CD14-positive monocyte (primary cell): ENCODE data around the gene CSRP3. TPM values are rescaled to one million over a fixed set of nuclear protein-coding genes. Genes with fewer than 3 reads are reported as not detected.

Source experiments
- DNase-seq, 3 donors: peaks; one replicate each; pipeline ENCODE4 v3.0.0-alpha.2; 2011 to 2022
- H2AFZ ChIP-seq: 2 replicates; pipeline ENCODE4 v1.6.0; 2012; ENCODE audit warnings: mild to moderate bottlenecking, low read depth, low read length, inconsistent platforms; ENCODE audit not compliant: insufficient read depth, poor library complexity, severe bottlenecking
- H3K27ac ChIP-seq, 2 donors: 1 replicate in 1 of 2; 2 replicates in 1 of 2; pipeline ENCODE4 v1.5.1; 2012 to 2013; ENCODE audit warnings: low read length in 2 of 2, control low read depth in 1 of 2, inconsistent platforms in 1 of 2, low read depth in 1 of 2, mild to moderate bottlenecking in 1 of 2
- H3K27me3 ChIP-seq, 2 donors: one replicate each; pipeline versions ENCODE4 v1.6.0 to v1.6.1; 2011 to 2013; ENCODE audit warnings: low read length in 2 of 2; ENCODE audit not compliant: control insufficient read depth in 2 of 2, insufficient read depth in 2 of 2
- H3K36me3 ChIP-seq, 2 donors: replicated peaks in 1 of 2; 1 replicate in 1 of 2; 2 replicates in 1 of 2; pipeline versions ENCODE4 v1.5.1 to v1.6.1; 2012 to 2013; ENCODE audit warnings: low read length in 2 of 2, control low read depth in 1 of 2, inconsistent platforms in 1 of 2, mild to moderate bottlenecking in 1 of 2; ENCODE audit not compliant: insufficient read depth in 2 of 2, control insufficient read depth in 1 of 2
- H3K4me1 ChIP-seq, 2 donors: 1 replicate in 1 of 2; 2 replicates in 1 of 2; pipeline versions ENCODE4 v1.5.1 to v1.6.1; 2012 to 2013; ENCODE audit warnings: low read length in 2 of 2, control low read depth in 1 of 2, inconsistent platforms in 1 of 2, mild to moderate bottlenecking in 1 of 2, moderate library complexity in 1 of 2; ENCODE audit not compliant: insufficient read depth in 2 of 2, control insufficient read depth in 1 of 2
- H3K4me2 ChIP-seq: replicated peaks from 2 replicates; pipeline ENCODE3; 2012; ENCODE audit warnings: low read length, moderate library complexity, mild to moderate bottlenecking; ENCODE audit not compliant: poor library complexity, severe bottlenecking; ENCODE audit errors: extremely low read depth
- H3K4me3 ChIP-seq, 3 experiments: fragments of 200-600 bp in 1 of 3; sonication (generic) in 1 of 3; replicated peaks in 1 of 3; 1 replicate in 2 of 3; 2 replicates in 1 of 3; pipeline ENCODE4 v1.5.1; 2011 to 2013; ENCODE audit warnings: low read length in 3 of 3, mild to moderate bottlenecking in 3 of 3, control low read depth in 2 of 3, low read depth in 2 of 3, inconsistent platforms in 1 of 3, moderate library complexity in 1 of 3
- H3K79me2 ChIP-seq: 2 replicates; pipeline ENCODE4 v1.6.0; 2012; ENCODE audit warnings: mild to moderate bottlenecking, control low read depth, inconsistent platforms, low read length, moderate library complexity; ENCODE audit not compliant: insufficient read depth
- H3K9ac ChIP-seq: 2 replicates; pipeline ENCODE4 v1.6.0; 2017; ENCODE audit warnings: low read length, mild to moderate bottlenecking; ENCODE audit not compliant: insufficient read depth, poor library complexity, severe bottlenecking
- H3K9me3 ChIP-seq, 2 donors: replicated peaks in 1 of 2; 1 replicate in 1 of 2; 2 replicates in 1 of 2; pipeline versions ENCODE4 v1.5.1 to v1.6.1; 2012 to 2013; ENCODE audit warnings: low read length in 2 of 2, control low read depth in 1 of 2; ENCODE audit not compliant: control insufficient read depth in 1 of 2, insufficient read depth in 1 of 2
- H4K20me1 ChIP-seq: 2 replicates; pipeline ENCODE4 v1.6.0; 2012; ENCODE audit warnings: mild to moderate bottlenecking, low read length, control low read depth, moderate library complexity; ENCODE audit not compliant: insufficient read depth
- H3K27ac Mint-ChIP-seq, 7 donors: one replicate each; pipeline ENCODE4 v1.8.0; 2020; ENCODE audit warnings: mild to moderate bottlenecking in 7 of 7, mixed read lengths in 7 of 7, moderate library complexity in 6 of 7, inconsistent platforms in 2 of 7
- H3K27me3 Mint-ChIP-seq, 3 donors: one replicate each; pipeline ENCODE4 v1.8.0; 2021 to 2022; ENCODE audit warnings: low read depth in 3 of 3, mild to moderate bottlenecking in 3 of 3, mixed read lengths in 3 of 3, moderate library complexity in 3 of 3, inconsistent platforms in 1 of 3
- H3K36me3 Mint-ChIP-seq, 2 donors: one replicate each; pipeline ENCODE4 v1.8.0; 2020; ENCODE audit warnings: mixed read lengths in 2 of 2, inconsistent platforms in 1 of 2, mild to moderate bottlenecking in 1 of 2
- H3K4me1 Mint-ChIP-seq: one replicate; pipeline ENCODE4 v1.8.0; 2020; ENCODE audit warnings: mild to moderate bottlenecking, mixed read lengths
- H3K4me3 Mint-ChIP-seq, 2 donors: one replicate each; pipeline ENCODE4 v1.8.0; 2020; ENCODE audit warnings: mild to moderate bottlenecking in 2 of 2, mixed read lengths in 2 of 2, moderate library complexity in 1 of 2
- H3K9me3 Mint-ChIP-seq, 7 donors: one replicate each; pipeline ENCODE4 v1.8.0; 2020 to 2022; ENCODE audit warnings: mixed read lengths in 7 of 7, mild to moderate bottlenecking in 6 of 7, moderate library complexity in 6 of 7, inconsistent platforms in 2 of 7
- WGBS: methylation state at CpG from one replicate; pipeline ENCODE4 v1.1.5; 2013; ENCODE audit warnings: missing lambda C conversion rate; ENCODE audit not compliant: insufficient coverage; 5-methylcytosine and 5-hydroxymethylcytosine counted together
- intact Hi-C, 2 donors: fragments of 100-400 bp; cut with micrococcal nuclease; formaldehyde crosslinking; loops; one replicate each; pipeline versions ENCODE4 v1.15.0 to v1.15.1; 2023
- polyA plus RNA-seq, 3 donors: library from polyadenylated mRNA; depleted of rRNA in 1 of 3; unstranded in 2 of 3; stranded (reverse) in 1 of 3; fragments of 300-500 nt in 2 of 3; fragments of >200 nt in 1 of 3; fragmentation: Illumina TruSeq in 2 of 3; gene quantifications; 1 replicate in 2 of 3; 2 replicates in 1 of 3; pipeline ENCODE4 v1.2.3, GENCODE V29; 2012 to 2021
- TF ChIP-seq, protein P1 (sequence below): fragments of 200-600 bp; IDR thresholded peaks from one replicate; pipeline ENCODE4 v1.8.0; 2022; ENCODE audit warnings: antibody characterized with exemption, mild to moderate bottlenecking

CSRP3 gene
- polyA plus RNA-seq, 3 donors = not detected

DNA sequence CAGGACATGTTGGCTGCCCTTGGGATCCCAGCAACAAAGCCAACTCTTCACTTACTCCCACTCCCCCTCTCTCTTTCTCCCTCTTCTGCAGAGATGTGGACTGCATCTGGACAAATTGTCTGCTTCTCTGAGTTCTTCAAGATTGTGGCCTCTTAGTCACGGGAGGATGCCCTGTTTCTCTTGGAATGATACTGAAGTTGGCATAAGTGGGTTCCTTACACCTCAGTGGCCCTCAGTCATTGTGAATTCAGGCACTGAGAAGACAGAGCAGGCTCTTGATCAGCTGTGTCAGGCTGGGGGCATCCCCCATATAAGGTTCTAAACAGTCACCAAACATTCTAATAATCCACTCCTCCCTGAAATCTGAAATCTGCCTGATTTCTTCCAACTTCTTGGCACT is 45.0 kb upstream of the CSRP3 start:
- Mint-ChIP-seq H3K4me3 (no peak overlapping the region), H3K4me1 (peaks cover 32% of the 10 kb centered on the region), H3K36me3 (peaks cover 0 to 2% of the 10 kb centered on the region in 2 donors), H3K27me3 (peaks cover 5 to 10% (median 8%) of the 10 kb centered on the region in 3 donors), H3K9me3 (peaks cover 2 to 18% (median 12%) of the 10 kb centered on the region in 7 donors), H3K27ac (peak overlapping the region in 1 of 7 donors; percentile 26)
- H4K20me1 ChIP-seq = no peaks in the 10 kb centered on the region
- H2AFZ ChIP-seq = peak overlapping the region; percentile 24
- intact Hi-C loops = no loop called here
- TF ChIP-seq, protein P1, sequence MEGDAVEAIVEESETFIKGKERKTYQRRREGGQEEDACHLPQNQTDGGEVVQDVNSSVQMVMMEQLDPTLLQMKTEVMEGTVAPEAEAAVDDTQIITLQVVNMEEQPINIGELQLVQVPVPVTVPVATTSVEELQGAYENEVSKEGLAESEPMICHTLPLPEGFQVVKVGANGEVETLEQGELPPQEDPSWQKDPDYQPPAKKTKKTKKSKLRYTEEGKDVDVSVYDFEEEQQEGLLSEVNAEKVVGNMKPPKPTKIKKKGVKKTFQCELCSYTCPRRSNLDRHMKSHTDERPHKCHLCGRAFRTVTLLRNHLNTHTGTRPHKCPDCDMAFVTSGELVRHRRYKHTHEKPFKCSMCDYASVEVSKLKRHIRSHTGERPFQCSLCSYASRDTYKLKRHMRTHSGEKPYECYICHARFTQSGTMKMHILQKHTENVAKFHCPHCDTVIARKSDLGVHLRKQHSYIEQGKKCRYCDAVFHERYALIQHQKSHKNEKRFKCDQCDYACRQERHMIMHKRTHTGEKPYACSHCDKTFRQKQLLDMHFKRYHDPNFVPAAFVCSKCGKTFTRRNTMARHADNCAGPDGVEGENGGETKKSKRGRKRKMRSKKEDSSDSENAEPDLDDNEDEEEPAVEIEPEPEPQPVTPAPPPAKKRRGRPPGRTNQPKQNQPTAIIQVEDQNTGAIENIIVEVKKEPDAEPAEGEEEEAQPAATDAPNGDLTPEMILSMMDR = no peak
- no peaks in the 10 kb centered on the region for H3K36me3 ChIP-seq
- H3K9ac ChIP-seq = no peak overlapping the region
- WGBS = 100% methylated on average over 1 of the region's 1 CpG
- no peak overlapping the region for H3K4me3 ChIP-seq
- DNase-seq = no peak
- H3K27ac ChIP-seq = no peak overlapping the region
- H3K27me3 ChIP-seq = peaks cover 0 to 5% of the 10 kb centered on the region in 2 donors
- peaks cover 33 to 35% of the 10 kb centered on the region in 2 donors for H3K4me1 ChIP-seq
- no peak overlapping the region for H3K4me2 ChIP-seq
- no peaks in the 10 kb centered on the region for H3K9me3 ChIP-seq
- no peaks in the 10 kb centered on the region for H3K79me2 ChIP-seq

DNA sequence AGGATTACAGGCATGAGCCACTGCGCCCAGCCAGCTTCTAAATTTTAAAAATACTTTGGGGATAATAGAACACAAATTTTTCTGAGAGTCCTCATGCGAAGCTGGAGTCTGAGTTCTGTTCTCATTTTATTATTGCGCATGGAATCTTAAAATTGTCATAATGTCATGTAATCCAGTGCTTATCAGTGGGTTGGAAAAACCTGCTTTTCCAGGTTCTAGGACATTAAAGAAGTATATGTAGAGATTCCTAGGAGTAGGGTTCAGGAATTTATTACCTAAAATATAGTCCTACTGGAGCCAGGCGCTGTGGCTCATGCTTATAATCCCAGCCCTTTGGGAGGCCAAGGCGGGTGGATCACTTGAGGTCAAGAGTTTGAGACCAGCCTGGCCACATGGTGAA is 43.6 kb upstream of the CSRP3 start:
- H4K20me1 ChIP-seq = no peaks in the 10 kb centered on the region
- no peaks in the 10 kb centered on the region for H3K36me3 ChIP-seq
- WGBS = 100% methylated on average over 1 of the region's 5 CpGs
- Mint-ChIP-seq H3K9me3 (peaks cover 2 to 16% (median 10%) of the 10 kb centered on the region in 7 donors), H3K36me3 (peaks cover 0 to 2% of the 10 kb centered on the region in 2 donors), H3K27ac (peak overlapping the region in 2 of 7 donors; percentile 77 to 78), H3K4me1 (peaks cover 35% of the 10 kb centered on the region), H3K27me3 (peaks cover 5 to 11% (median 8%) of the 10 kb centered on the region in 3 donors), H3K4me3 (no peak overlapping the region)
- H3K4me1 ChIP-seq = peaks cover 41 to 43% of the 10 kb centered on the region in 2 donors
- no peak overlapping the region for H3K9ac ChIP-seq
- intact Hi-C loops = no loop called here
- H3K9me3 ChIP-seq = no peaks in the 10 kb centered on the region
- TF ChIP-seq, protein P1 = no peak
- H3K27me3 ChIP-seq = peaks cover 0 to 6% of the 10 kb centered on the region in 2 donors
- DNase-seq = no peak
- no peak overlapping the region for H3K27ac ChIP-seq
- H3K79me2 ChIP-seq = peaks cover 5% of the 10 kb centered on the region
- H2AFZ ChIP-seq = no peak overlapping the region
- H3K4me2 ChIP-seq = no peak overlapping the region
- no peak overlapping the region for H3K4me3 ChIP-seq
